Parietal lobe (tissue), 1 donor: ENCODE data around the gene PIGA. TPM values are rescaled to one million over a fixed set of nuclear protein-coding genes. Genes with fewer than 3 reads are reported as not detected.

Source experiments
- total RNA-seq: library from RNA; depleted of rRNA; stranded (reverse); fragments of >200 nt; gene quantifications from one replicate; pipeline ENCODE4 v1.2.3, GENCODE V29; 2014

PIGA gene
- total RNA-seq, result 21.0 TPM

GRCh38 chrX:15335135-15336022 is at the start of gene PIGA:
Gene PIGA, minus strand, starts transcription at chrX:15335523. Its CDS starts 3,593 bp downstream, at chrX:15331930.

DNA sequence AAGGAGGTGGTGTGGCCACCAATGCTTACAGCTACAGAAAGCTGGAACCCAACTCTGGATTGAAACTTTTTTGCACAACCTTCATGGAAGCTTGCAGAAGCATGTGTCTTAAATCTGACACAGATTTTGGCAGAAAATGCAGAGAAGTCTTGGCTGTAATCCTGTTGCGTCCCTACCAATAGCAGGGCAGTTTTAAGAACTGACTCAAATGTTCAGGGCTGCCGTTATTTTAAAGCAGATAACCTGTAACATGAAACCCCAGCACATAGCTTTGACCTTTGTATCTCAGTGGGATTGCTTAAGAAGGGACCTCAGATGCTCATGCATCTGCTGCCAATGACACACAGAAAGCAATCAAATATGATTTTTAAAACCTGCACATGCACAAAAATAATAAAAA is 49.0 kb upstream of the PIGA start, which contains the start of gene VEGFD:
VEGFD (minus strand) TSS at position 110 of the 400 bp plus-strand sequence. CDS start 467 bp downstream, outside the sequence.

DNA sequence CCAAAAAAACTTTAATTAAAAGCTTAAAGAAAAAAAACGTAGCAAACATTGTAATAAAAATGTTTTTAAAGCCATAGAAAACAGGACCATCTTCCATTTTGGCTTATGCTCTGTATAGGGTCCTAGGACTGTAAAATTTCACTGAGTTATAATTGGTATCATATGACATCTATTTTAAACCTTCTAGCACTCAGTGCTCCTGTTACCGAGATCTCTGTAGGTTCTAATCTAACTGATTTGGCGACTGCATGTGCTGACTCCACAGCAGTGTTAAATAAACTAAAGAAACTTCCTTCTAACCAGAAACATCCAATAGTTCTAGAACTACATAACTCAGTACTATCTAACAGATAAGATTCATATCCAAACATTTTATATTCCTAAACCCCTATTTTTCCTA is 19.8 kb downstream of the PIGA start, which contains the start of gene ASB11:
ASB11 (minus strand) TSS at position 132 of the 400 bp plus-strand sequence; CDS start at position 97, 35 bp downstream.

GRCh38 chrX:15269618-15270521 is 65.5 kb downstream of the PIGA start, which contains the start of gene ASB9:
Gene ASB9, minus strand, starts transcription at chrX:15270083. Its CDS starts 209 bp downstream, at chrX:15269874.

Other genes with a start within 250 kb of the PIGA start
- gene ASB9, start 65.4 kb downstream of the PIGA start, total RNA-seq, result 1.6 TPM
- gene ASB11, start 19.9 kb downstream of the PIGA start, total RNA-seq, result not detected
- gene VEGFD, start 48.9 kb upstream of the PIGA start, total RNA-seq, result not detected
- 2.8 TPM for gene PIR, start 157.8 kb upstream of the PIGA start, total RNA-seq
- not detected for gene BMX, start 165.3 kb upstream of the PIGA start, total RNA-seq